NCI-H1694 (cell line): Measurements from ENCODE around the gene ENAH.
"Not testable (repeated sequence)": the region's sequence is repeated elsewhere in the genome, so short reads cannot be mapped to it uniquely, and the experiment has no call there.

Experiments used
- DNase-seq: peaks from one replicate; lab custom pipeline; 2025; lab: John Stamatoyannopoulos, UW

The ENAH gene

DNA sequence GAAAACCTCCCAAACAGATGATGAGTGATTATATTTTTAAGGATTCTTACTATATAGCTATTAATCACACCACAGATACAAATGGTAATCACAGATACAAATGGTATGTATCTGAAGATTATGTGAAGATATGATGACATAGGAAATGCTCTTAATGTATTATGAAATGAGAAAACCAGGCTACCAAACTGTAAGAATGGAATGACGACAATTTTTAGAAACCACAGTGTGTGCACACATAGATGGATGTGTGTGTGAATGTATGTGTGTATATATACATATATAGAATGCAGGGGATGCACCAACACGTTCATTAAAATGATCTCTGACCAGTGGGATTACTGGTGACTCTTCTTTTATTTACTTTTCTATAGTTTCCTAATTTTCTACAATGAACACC is 21.5 kb upstream of the ENAH start:
- no peak for DNase-seq

DNA sequence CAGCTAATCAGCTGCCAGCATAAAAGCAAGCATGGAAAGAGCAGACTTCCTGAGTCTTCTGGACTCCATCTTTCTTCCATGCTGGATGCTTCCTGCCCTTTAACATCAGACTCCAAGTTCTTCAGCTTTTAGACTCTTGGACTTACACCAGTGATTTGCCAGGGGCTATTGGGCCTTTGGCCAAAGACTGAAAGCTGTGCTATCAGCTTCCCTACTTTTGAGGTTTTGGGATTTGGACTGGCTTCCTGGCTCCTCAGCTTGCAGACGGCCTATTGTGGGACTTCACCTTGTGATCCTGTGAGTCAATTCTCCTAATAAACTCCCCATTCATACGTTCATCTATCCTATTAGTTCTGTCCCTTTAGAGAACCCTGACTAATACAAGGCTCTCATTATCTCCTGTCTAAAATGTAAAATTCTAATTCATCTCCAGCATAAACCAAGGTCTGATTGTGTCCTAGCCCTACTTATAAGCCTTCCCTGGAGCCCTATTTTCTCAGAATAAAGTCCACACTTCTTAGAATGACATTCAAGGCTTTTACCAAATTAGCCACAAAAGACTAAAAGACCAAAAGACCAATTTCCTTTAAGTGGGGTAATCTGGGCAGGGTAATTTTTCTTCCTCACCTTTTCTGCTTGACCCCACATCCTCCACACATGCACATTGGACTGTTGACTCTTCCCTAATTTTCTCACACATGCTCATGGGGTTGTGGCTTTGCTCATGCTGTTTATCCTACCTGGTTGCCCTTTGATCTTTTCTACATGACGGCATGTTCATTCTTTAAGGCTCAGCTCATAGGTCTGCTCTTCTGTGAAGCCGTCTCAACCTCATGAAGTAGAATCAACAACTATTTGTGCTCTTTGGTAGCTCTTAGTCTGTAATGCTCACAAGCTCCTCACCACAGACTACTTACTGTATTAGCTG is 18.1 kb upstream of the ENAH start:
- no peak for DNase-seq

DNA sequence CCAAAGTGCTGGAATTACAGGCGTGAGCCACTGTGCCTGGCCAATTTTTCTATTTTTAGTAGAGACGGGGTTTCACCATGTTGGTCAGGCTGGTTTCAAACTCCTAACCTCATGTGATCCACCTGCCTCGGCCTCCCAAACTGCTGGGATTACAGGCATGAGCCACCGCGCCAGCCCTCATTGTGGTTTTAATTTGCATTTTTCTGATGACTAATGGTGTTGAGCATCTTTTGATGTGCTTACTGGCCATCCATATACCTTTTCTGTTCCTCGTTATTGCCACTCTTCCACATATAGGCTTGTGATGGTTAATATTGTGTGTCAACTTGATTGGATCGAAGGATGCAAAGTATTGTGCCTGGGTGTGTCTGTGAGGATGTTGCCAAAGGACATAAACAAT is 17.4 kb upstream of the ENAH start:
- no peak for DNase-seq

DNA sequence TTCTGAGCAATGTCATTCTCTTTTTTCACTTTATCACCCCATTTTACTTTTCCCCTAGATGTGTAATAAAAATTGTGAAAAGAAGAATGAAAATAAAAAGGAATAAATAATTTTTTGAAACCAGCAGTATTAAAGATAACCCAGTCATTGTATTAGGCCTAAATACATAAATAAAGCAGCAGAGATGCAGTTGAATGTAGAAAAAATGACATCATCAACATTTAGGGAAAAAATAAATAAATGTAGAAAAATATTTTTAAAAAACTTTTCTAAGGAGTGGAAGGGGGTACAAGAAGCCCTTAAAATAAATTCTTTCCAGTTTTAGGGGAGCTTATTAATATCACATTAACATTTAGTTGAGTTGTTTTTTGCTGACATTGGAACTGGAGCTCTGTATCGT is 15.3 kb upstream of the ENAH start:
- no peak for DNase-seq

DNA sequence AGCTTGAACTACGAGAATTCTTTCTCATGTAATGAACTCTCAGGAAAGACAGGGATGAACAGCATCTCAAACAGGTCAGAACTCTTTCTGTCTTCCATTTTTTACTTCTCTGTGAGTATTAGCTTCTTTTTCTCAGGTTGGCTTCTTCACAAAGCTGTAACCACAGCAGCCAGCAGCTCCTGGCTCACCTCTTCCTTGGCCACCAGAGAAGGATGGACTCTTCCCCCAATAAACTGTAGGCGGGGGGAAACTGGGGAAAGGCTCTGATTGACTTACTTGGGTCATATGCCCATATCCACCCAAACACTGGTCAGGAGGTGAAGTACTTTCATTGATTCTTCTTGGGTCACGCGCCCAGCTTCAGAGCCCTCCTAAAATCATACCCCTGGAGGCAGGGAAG is 14.4 kb upstream of the ENAH start:
- DNase-seq, result no peak

DNA sequence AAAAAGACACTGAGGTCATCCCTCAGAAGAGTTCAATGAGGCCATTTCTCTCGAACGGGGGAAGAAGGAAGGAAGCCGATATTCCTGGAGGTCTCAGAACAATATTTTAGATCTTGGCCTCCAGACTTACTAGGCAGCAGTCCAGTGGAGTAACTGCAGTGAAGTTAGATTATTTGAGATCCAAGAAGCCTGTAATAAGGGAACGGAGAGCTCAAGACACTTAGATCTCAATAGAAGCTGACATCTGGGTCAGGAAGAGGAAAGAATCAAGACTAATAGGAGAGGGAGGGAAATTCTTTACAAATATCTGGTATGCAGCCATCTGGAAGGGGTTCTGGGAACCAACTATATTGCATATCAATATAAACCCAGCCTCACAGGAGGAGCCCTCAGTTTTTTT is 13.6 kb upstream of the ENAH start:
- DNase-seq, result no peak

DNA sequence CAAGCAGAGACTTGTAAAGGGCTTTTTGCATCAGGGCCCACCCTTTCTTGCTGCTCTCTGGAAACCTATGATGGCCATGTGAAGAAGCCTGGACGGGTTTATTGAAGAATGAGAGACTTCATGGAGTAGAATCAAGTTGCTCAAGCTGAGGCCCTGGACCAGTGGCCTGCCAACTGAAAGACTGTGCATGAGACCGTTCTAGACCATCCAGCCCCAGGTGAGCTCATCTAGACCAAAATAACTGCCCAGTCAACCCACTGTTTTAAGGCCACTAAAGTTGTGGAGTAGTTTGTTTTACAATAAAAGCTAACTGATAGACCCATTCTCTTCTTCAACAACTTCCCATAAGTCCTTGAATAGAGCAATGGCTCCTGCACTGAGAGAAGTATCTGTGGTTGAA is 11.8 kb upstream of the ENAH start:
- no peak for DNase-seq

DNA sequence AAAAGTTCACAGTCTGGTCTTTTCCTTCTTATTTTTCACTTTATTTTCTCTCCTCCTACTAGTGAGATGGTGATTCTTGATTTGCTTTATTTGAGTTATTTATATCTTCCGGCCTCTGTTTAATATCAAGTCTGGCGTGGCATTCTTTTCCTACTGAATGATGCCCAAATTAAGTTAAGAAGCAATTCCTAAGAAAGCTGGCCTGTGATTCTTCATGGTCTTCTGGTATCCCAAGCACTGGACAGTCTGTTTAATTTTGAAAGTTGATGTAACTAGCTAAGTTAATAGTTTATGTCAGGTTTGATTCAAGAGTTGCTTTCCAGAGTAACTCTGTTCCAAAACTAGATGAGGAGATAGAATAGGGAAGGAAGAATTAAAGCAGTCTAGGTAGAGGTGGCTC is 9.2 kb upstream of the ENAH start:
- no peak for DNase-seq

DNA sequence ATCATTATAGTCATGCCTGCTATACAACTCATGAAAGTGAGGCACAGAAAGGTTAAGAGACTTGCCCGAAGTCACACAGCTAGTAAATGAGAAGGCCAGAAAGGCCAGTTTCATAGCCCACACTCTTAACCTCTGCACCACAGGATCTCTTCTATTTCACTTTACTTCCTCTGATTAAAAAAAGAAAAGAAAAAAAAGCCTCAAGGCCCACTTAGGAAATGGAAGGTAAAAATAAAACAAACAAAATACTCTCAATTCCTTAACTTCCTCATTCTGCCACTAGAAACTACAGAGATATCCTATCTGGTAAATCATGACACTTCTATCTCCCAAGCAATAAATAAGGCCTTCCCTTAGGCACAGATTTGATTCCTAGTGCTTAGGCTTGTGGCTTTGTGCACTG is 7.6 kb upstream of the ENAH start:
- DNase-seq, result no peak

DNA sequence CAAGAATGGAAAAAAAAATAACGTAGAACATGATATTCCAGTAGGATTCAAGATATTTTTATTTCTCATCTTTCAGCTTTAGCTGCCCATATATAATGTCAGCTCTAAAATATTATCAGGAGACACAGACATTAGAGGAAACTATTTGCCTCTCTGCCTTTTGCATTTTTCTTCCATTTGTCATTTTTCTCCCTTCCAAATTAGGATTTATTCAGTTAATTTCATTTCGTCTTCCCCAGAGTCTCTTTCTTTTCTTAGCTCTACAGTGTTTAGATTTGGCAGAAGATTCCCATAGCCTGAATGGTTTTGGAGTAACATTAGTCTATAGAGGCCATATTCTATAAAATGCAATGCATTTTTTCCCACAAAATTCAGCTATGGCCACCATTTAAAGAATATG is 5.1 kb upstream of the ENAH start:
- DNase-seq, result no peak

DNA sequence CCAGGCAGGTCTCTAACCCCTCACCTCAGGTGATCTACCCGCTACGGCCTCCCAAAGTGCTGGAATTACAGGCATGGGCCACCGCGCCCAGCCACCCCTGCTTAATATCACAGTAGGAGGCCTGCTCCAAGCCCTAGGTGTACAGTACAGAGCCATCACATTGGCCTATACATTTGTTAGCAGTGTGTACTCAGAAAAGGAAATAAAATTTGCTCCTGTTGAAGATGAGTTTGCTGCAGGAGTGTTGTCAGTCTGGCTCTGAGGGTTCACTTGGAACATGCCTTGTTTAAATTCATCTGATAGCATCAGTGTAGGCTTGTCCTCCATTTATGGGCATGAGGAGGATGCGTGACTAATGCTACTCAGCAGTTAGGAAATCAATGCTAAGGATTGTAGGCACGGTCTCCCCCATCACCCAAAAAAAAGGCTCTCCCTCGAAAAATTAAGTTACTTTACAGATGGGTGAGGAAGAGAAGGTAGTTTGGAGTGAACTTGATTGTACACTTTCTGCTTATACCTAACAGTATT is 4.6 kb upstream of the ENAH start:
- DNase-seq, result no peak

DNA sequence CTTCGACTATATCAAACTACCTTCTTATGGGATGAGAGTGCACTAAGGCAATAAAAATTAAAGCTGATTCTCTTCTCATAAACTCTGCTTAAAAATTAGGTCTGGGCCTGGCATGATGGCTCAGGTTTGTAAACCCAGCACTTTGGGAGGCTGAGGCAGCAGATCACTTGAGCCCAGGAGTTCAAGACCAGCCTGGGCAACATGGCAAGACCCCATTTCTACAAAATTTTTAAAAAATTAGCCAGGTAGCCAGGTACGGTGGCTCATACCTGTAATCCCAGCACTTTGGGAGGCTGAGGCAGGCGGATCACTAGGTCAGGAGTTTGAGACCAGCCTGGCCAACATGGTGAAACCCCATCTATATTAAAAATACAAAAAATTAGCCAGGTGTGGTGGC is 3.3 kb upstream of the ENAH start:
- DNase-seq, result not testable (repeated sequence)

DNA sequence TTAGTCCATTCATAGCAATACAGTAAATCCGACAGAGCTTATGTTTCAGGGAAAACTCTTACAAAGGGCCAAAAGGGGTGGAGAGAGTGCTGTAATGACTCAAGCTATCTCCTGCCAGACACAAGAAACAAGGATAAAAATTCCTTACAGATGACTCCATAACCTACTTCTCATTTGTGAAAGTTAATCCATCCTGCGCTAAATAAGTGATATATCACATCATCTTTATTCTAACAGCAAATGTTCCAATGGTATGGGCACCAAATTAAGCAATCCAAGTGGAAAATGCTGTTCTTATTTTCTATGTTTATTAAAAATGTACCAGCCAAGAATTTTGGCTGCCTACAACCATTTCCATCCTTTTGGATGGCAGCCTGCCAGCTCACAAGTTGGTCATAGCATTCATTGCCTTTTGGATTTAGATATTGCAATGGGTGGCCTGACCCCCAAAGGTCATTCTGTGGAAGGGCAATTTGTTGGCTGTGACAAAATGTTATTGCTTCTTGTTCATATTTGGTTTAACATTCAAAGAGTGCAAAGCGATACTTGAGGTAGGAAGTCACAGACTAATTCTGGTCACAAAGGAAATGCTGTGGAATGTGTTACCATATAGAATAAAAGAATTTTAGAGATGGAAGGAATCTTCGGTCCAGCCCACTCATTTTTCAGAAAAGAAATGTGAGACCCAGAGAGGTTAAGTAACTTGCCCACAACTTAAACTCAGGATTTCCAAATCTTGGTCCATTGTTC is 2.8 kb upstream of the ENAH start:
- no peak for DNase-seq

DNA sequence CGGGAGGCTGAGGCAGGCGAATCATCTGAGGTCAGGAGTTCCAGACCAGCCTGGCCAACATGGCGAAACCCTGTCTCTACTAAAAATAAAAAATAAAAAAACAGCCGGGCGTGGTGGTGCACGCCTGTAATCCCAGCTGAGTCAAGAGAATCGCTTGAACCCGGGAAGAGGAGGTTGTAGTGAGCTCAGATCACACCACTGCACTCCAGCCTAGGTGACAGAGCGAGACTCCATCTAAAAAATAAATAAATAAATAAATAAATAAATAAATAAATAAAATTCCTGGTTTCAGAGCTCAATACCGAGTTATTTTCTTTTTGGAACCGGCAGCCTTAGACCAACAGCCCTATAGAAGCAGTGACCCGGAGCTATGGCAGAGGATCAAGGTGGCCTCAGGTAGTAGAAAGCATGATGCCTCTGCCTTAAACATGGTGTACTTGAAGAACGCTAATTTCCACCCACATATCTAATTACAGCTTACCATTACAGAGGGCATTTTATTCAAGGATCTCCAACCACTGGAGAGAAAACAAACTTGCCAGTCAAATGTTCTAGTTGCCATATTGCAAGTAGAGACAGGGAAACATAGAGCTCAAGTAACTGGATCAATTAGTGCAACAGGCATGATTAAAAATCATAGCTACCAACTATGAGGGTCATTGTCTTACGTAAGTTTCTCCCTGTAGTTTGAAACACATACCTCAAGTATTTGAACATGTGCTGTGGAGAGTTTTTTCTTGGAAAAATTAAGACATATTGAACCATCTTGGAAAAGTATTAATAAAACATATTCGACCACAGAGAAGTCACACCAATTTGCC is 2.0 kb upstream of the ENAH start:
- DNase-seq, result no peak

DNA sequence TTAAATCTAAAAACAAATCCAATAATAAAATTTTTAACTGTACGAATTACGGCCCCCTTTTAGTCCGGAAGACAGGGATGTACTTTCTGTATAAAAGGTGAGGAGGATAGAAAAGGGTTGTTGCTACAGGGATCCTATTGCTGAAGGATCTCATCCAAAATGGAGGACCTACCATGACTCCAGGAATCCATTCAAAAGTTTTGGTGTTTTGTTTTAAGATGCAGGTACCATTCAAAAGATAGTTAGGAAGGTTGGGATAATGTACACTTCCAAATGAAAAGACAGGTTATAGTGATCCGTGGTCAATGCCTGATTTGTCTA is 1.3 kb upstream of the ENAH start:
- DNase-seq, result no peak

DNA sequence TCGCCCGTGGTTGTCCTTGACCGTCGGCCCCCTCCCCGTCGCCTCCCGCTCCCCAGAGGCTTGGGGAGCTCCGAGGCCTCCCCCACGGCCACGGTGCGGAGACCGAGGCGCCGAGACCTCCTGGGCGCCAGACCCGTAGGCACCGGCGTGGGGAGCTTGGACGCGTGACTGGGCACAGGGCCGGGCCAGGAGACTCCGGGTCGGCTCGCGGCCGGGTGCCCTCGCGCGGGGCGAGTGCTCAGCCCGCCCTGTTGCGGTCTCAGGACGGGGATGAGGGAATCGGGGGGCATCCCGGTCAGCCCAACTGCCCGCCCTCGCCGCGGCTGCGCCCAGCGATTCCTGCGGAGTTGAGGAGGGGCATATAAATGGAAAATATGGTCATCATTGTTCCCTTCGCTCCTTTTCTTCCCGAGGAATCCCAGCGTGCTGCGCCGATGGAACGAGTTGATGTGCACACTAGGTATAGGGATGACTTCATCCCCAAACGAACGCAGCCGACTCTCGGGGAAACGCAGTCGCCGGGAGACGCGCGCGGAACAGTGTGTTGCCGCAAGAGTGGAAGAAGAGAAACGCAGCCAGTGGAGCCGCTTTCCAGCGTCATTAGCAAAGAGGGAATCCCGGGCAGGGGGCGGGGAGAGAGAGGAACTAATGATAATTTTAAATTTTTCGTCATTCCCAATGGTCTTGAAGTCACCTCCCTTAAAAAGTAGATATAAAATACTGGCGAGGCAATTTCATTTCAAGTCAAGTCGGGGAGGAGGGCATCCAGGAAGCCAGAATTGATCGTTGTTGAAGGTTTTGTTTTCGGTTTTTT is 747 bp upstream of the ENAH start:
- DNase-seq, result no peak

DNA sequence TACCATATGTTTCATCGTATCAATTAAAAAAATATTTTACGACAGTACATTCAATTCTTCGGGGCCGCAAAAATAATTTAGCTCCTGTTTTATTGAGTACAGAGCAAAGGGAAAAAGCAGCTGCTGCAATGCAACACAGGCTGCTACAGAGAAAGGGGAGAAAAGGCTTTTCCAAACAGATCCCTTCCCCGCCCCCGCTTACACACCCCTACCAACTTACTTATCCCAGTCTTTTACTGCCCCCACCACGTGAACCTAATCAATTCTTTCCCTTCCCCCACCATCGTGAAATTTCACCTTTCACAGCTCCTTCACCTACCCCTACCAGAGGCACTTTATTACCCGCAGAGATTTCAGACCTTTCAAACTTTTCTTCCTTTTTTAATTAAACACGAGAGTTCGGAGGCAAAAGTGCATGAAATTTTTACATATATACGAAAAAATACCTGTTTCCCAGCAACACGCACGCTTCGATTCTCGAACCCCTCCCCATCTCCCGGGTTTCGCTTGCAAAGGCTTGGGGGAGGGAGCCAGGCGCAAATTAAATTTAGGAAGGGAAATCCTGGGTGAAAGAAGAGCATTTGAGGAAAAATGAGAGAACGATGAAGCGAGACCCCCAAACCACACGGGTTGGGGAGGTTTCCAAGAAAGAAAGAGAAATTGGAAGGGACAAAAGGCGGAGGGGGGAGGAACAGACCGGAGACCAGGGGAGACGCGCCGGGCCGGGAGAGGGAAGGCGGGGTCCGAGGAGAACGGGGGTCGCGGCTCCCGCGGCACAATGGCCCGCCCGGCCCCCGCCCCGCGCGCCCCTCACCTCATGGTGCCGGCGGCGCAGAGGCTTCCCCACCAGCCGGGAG is 823 bp downstream of the ENAH start:
- peak; percentile 38 for DNase-seq

DNA sequence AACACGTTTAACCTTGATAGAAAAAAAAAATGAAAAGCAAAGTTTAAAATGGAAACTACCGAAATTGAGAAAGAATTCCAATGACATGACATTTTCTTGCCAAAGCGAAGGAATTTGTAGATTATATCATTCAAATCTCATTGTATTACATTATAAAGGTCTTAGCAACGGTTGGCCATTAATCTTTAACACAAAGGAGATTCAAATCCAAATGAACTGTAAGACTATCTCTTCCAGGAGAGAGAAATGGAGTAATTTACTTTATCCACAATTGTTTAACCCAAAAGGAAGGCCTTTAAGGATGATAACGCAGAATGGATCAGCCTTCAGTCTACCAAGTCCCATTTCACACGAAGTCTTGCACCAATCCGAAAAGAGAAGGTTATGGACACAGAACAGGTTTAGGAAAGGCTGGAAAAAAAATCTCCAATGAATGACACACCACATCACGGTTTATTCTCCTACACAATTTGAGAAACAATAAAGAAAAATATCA is 1.5 kb downstream of the ENAH start:
- DNase-seq, result no peak

DNA sequence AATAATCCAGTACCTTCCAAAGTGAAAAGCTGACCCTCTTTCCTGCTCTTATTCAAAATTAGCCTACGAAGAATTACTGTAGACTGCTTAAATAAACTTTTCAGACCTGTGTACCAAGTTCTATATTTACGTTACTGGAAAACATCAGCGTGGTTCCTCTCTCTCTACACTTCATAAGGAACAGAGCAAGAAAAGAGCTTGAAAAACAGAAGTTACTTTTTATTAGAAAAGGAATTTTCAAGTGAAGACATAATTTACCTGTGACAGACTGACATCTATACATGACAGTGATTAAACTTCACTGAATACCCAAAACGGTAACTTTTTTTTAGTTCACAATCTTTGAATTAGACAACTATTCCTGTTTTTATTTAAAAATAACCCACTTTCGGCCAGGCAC is 2.7 kb downstream of the ENAH start:
- no peak for DNase-seq

DNA sequence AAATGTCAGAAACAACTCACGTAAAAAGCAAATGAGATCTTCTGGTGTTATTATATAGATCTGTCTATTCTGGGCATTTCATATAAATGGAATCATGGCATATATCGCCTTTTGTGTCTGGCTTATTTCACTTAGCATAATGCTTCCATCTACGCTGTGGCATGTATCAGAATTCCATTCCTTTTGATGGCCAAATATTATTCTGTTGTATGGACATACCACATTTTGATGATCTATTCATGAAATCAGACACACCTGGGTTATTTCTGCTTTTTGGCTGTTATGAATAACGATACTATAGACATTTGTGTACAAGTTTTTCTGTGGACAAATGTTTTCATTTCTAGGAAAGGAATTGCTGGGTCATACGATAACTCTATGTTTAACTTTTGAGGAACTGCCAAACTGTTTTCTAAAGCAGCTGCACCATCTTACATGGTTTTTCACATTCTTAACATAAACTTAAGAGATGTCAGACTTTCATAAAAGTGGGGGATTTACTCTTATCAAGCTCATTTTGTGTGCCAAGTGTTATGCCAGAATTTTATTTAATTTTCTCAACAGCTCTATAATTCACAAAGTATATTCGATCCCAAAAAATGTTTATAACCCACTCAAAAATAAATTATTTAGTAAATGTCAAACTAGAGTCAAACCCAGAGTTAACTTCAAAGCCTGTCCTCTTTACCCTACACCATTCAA is 7.6 kb downstream of the ENAH start:
- DNase-seq, result no peak
